AG09309 (cell line): ENCODE data around the gene LY86.

Experiments
- DNase-seq: peaks from one replicate; pipeline ENCODE4 v3.0.0-alpha.2; 2010; ENCODE audit warnings: low read depth
- H3K4me3 ChIP-seq: 2 replicates; pipeline ENCODE4 v1.5.1; 2011; ENCODE audit warnings: mild to moderate bottlenecking, low read depth, low read length, moderate library complexity; ENCODE audit not compliant: control insufficient read depth
- CTCF ChIP-seq: IDR thresholded peaks from 2 replicates; pipeline ENCODE4 v1.5.1; 2011; ENCODE audit warnings: mild to moderate bottlenecking, low read depth, low read length, inconsistent platforms; ENCODE audit not compliant: insufficient read depth, control insufficient read depth; ENCODE audit errors: missing control alignments

LY86 gene

DNA sequence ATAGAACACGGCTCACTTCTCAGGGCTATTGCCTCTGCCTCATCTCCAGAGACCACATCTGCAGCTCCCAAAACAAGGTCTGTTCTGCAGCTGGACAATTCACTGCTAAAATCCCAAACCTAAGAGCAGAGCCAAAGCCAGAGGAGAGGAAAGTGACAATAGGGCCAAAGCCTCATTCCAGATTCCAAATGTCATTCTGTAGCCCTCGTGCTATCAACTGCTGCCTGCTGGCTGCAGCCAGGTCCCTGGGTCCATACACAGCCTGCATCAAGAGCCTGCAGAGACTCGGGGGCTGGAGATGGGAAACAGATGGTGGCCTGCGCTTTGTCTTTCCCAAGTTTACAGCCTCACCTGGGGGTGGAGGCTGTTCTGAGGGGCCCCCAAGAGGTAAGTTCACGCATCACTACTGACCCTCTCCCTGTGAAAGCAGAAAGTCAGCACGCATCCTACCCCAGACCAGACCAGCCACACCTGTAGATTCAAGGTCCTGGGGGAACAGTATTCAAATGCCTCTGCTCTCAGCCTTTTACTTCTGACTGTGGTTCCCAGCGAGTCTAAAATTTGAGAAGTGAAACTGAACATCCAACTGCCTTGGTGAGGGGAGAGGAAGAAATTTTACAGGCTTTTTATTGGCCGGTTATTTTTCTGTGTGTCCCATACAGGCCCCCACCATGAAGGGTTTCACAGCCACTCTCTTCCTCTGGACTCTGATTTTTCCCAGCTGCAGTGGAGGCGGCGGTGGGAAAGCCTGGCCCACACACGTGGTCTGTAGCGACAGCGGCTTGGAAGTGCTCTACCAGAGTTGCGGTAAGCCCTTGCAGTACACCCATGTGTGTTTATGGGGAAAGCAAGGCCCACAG, at the start of gene LY86:
TSS of gene LY86 (plus strand) at position 657 of the 860 bp plus-strand sequence. CDS start at position 672, 15 bp downstream.
- no peak within 1 kb of the TSS for H3K4me3 ChIP-seq
- DNase-seq, result no peak
- no peak for TF ChIP-seq CTCF

GRCh38 chr6:6539036-6539435, 49.5 kb upstream of the LY86 start:
- DNase-seq, result no peak
- H3K4me3 ChIP-seq, result no peak overlapping the region
- TF ChIP-seq CTCF, result no peak

GRCh38 chr6:6542357-6542756, 46.2 kb upstream of the LY86 start:
- DNase-seq, result no peak
- no peak for TF ChIP-seq CTCF
- H3K4me3 ChIP-seq, result no peak overlapping the region

DNA sequence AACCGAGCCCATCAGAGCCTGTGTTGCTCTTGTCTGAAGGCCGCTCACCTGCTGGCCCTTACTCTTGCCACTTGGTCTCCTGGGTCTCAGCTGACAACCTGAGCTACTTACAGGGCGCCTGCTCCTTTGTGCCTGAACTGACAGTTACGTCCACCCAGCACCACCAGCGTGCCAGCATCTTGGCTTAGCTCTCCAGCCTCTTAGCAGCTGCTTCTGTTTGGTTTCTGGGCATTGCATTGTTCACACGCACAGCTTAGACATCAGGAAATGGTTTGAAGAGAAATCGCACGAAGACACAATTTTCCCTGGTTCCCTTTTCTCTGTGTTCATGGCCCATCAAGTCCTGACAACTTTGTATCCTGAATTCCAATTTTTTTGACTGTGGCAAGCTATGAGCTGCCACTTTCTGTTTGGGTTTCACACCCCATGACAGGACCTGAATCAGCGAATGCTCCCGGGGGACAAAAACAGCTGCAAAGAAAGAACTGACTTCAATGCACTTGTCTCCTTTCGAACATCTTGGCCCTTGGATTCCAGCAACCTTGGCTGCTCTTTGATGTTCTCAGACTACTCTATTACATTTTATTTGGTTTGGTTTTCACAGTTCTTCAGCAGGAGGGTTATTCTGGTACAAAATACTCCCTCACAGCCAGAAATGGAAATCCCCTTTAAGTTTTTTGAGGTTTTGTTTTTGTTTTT, 45.2 kb upstream of the LY86 start:
- no peak overlapping the region for H3K4me3 ChIP-seq
- no peak for TF ChIP-seq CTCF
- DNase-seq, result no peak

- H3K4me3 ChIP-seq, result no peak overlapping the region
- TF ChIP-seq CTCF, result no peak
- DNase-seq, result no peak
These were observed 42.8 kb upstream of the LY86 start for GRCh38 chr6:6545616-6546317.

- no peak overlapping the region for H3K4me3 ChIP-seq
- no peak for TF ChIP-seq CTCF
- DNase-seq, result no peak
These were observed 42.0 kb upstream of the LY86 start for GRCh38 chr6:6546318-6547109.
